Heart right ventricle (tissue), 16 donors: ENCODE data around the gene NUDT17. TPM values are rescaled to one million over a fixed set of nuclear protein-coding genes. Genes with fewer than 3 reads are reported as not detected.
A peak's percentile ranks its signal among the peaks of the same experiment; 100 is the strongest.

Experiments used
- ATAC-seq, 8 donors: fragments of 200-7000 bp; cut with Tn5 transposase; one replicate each; pipeline ENCODE4 v1.9.1; 2020; ENCODE audit warnings: mild to moderate bottlenecking in 8 of 8, moderate library complexity in 8 of 8, moderate number of reproducible peaks in 1 of 8
- DNase-seq, 2 donors: peaks; one replicate each; pipeline ENCODE4 v3.0.0-alpha.2; 2020
- H3K27ac ChIP-seq, 10 donors: fragments of 200-600 bp; sonication (generic) in 2 of 10; one replicate each; pipeline versions ENCODE4 v1.5.0 to v1.8.0; 2020 to 2022; ENCODE audit warnings: mild to moderate bottlenecking in 3 of 10
- H3K27me3 ChIP-seq, 7 donors: fragments of 200-600 bp; one replicate each; pipeline ENCODE4 v1.8.0; 2021 to 2022; ENCODE audit warnings: mild to moderate bottlenecking in 2 of 7
- H3K36me3 ChIP-seq, 9 donors: fragments of 200-600 bp; sonication (generic) in 1 of 9; one replicate each; pipeline versions ENCODE4 v1.5.0 to v1.8.0; 2020 to 2022; ENCODE audit warnings: mild to moderate bottlenecking in 2 of 9
- H3K4me1 ChIP-seq, 9 donors: fragments of 200-600 bp; sonication (generic) in 1 of 9; one replicate each; pipeline versions ENCODE4 v1.5.0 to v1.8.0; 2020 to 2022; ENCODE audit warnings: mild to moderate bottlenecking in 4 of 9
- H3K4me3 ChIP-seq, 10 donors: fragments of 200-600 bp; sonication (generic) in 2 of 10; one replicate each; pipeline versions ENCODE4 v1.5.0 to v1.8.0; 2020 to 2022; ENCODE audit warnings: mild to moderate bottlenecking in 7 of 10, moderate library complexity in 2 of 10
- H3K9me3 ChIP-seq, 11 donors: fragments of 200-600 bp in 10 of 11; sonication (generic) in 2 of 11; one replicate each; pipeline versions ENCODE4 v1.5.0 to v1.8.0; 2013 to 2022; ENCODE audit warnings: mild to moderate bottlenecking in 2 of 11, control low read depth in 1 of 11, moderate library complexity in 1 of 11
- CTCF ChIP-seq, 9 donors: fragments of 200-600 bp; sonication (generic) in 2 of 9; IDR thresholded peaks; one replicate each; pipeline versions ENCODE4 v1.5.0 to v1.8.0; 2021 to 2022; ENCODE audit warnings: antibody characterized with exemption in 9 of 9, mild to moderate bottlenecking in 5 of 9, moderate library complexity in 1 of 9
- WGBS, 2 donors: extraction: QIAGEN DNeasy Blood & Tissue Kit; methylation state at CpG; one replicate each; pipeline ENCODE4 v1.1.7; 2013; ENCODE audit warnings: inconsistent platforms in 1 of 2; 5-methylcytosine and 5-hydroxymethylcytosine counted together
- intact Hi-C, 10 donors: fragments of 100-400 bp; cut with DNase I; formaldehyde crosslinking; loops; one replicate each; pipeline versions ENCODE4 v1.11.1 to v1.14.2; 2022
- polyA plus RNA-seq, 2 donors: library from polyadenylated mRNA; stranded (reverse); fragments of 200-250 nt; gene quantifications; one replicate each; pipeline ENCODE4 v1.2.3, GENCODE V29; 2013
- total RNA-seq, 10 donors: library from RNA; stranded (reverse); fragmentation: NEBNext Ultra II Directional in 3 of 10; extraction: Animal tissue kit (Norgen Biotek cat#: 25700) in 3 of 10; gene quantifications; one replicate each; pipeline versions ENCODE4 v1.2.1 to v1.2.4, GENCODE V29; 2021 to 2023
- donor health status: Arrhythmogenic right ventricular cardiomyopathy.
- donor health status: ischemic (EF 13 %, LVEDD 7.1; RV severe dilation, severe dysfunction).
- donor health status: healthy with polysubstance abuse.
- donor health status: DM: no; HTN: yes; CAD: no.
- donor health status: DM: no; HTN: no; CAD: no.
- donor health status: ischemic (EF 25% LVEDD 6.9; RV normal size, moderate dysfunction).
- donor health status: ischemic (EF 25% LVEDD 5.7; RV mildly dilated, moderate dysfunction).
- donor health status: healthy.
- donor health status: DM: yes; HTN: yes; CAD: no.
- donor health status: Ischemic cardiomyopathy.
- donor health status: ischemic (EF 35%, LVEDD 5.7; RV mildly dilated, moderate dysfunction).
- donor health status: nonischemic (EF 11% LVEDD 7.7; RV severe dilation, severe dysfunction).
- donor health status: DM: yes; HTN: yes; CAD: no.
- donor health status: PGD.
- donor health status: ischemic (EF 29% LVEDD 5.4; RV normal size, mild dysfunction).
- donor health status: nonischemic (EF 23%, LVEDD 6.1; RV moderate dilation, normal function).

NUDT17 gene
- total and polyA plus RNA-seq, 12 donors = 0.75 to 4.9 (median 3.6) TPM

- peak overlapping the region in 2 of 10 donors; percentile 90 to 93 for H3K27ac ChIP-seq
- ATAC-seq (no peak), DNase-seq (no peak)
- peaks cover 0 to 5% (median 0%) of the 10 kb centered on the region in 7 donors for H3K27me3 ChIP-seq
- H3K4me1 ChIP-seq = peaks cover 15 to 64% (median 38%) of the 10 kb centered on the region in 9 donors
- TF ChIP-seq CTCF (IDR thresholded peaks at IDR 0.05) = no peak
- H3K9me3 ChIP-seq = no peaks in the 10 kb centered on the region
- no peak overlapping the region for H3K4me3 ChIP-seq
- 77 to 84% methylated on average over 3 of the region's 3 CpGs for WGBS, 2 donors
- no peaks in the 10 kb centered on the region for H3K36me3 ChIP-seq
- intact Hi-C loops = loop anchor here in 6 of 10 donors (2.0 to 10.0 kb wide), 3 partner anchors 21 to 125 kb away; partner anchors contain the start of genes ITGA10 (in 1 of the 6) and PIAS3 (in 1 of the 6)
Observed at GRCh38 chr1:145889722-145890121, 44.3 kb downstream of the NUDT17 start.

- Histone ChIP-seq H3K4me1 (peaks cover 15 to 54% (median 33%) of the 10 kb centered on the region in 9 donors), H3K4me3 (peak overlapping the region in 1 of 10 donors; percentile 25), H3K27me3 (no peaks in the 10 kb centered on the region), H3K36me3 (no peaks in the 10 kb centered on the region), H3K27ac (peak overlapping the region; percentile 67 to 93 (median 82)), H3K9me3 (no peaks in the 10 kb centered on the region)
- no peak for TF ChIP-seq CTCF (IDR thresholded peaks at IDR 0.05)
- WGBS, 2 donors = 46 to 61% methylated on average over 1 of the region's 1 CpG
- DNase-seq = no peak
- peak in 2 of 8 donors; percentile 12 to 18 for ATAC-seq
- intact Hi-C loops = loop anchor here in 6 of 10 donors (1.0 to 10.0 kb wide), 4 partner anchors 20 to 124 kb away; partner anchors contain the start of genes ITGA10 (in 1 of the 6) and PIAS3 (in 1 of the 6)
Observed at GRCh38 chr1:145891143-145891542, 45.7 kb downstream of the NUDT17 start.

- peak; percentile 86 to 95 (median 92) for ATAC-seq
- peak overlapping the region; percentile 67 to 93 (median 82) for H3K27ac ChIP-seq
- intact Hi-C loops = loop anchor here in 8 of 10 donors (1.0 to 10.0 kb wide), 10 partner anchors 16 to 123 kb away; partner anchors contain the start of genes ITGA10 (in 4 of the 8) and PIAS3 (in 2 of the 8)
- WGBS, 2 donors = 2 to 6% methylated on average over 6 of the region's 6 CpGs
- peaks cover 15 to 47% (median 30%) of the 10 kb centered on the region in 9 donors for H3K4me1 ChIP-seq
- H3K4me3 ChIP-seq = peak overlapping the region in 7 of 10 donors; percentile 2 to 28 (median 17)
- peak; percentile 91 to 97 (median 94) for TF ChIP-seq CTCF (IDR thresholded peaks at IDR 0.05)
- H3K9me3 ChIP-seq = no peaks in the 10 kb centered on the region
- H3K36me3 ChIP-seq = no peaks in the 10 kb centered on the region
- H3K27me3 ChIP-seq = no peaks in the 10 kb centered on the region
- DNase-seq = peak; percentile 87 to 95
Observed at GRCh38 chr1:145891587-145892485, 46.4 kb downstream of the NUDT17 start.

GRCh38 chr1:145892486-145893087 is 47.2 kb downstream of the NUDT17 start:
- Histone ChIP-seq H3K9me3 (no peaks in the 10 kb centered on the region), H3K36me3 (no peaks in the 10 kb centered on the region), H3K4me3 (peak overlapping the region in 7 of 10 donors; percentile 2 to 28 (median 17)), H3K27ac (peak overlapping the region; percentile 67 to 93 (median 82)), H3K27me3 (no peaks in the 10 kb centered on the region), H3K4me1 (peaks cover 15 to 40% (median 28%) of the 10 kb centered on the region in 9 donors)
- WGBS, 2 donors = 31 to 40% methylated on average over 3 of the region's 3 CpGs
- peak in 6 of 8 donors; percentile 4 to 31 (median 16) for ATAC-seq
- no peak for TF ChIP-seq CTCF (IDR thresholded peaks at IDR 0.05)
- peak in 1 of 2 donors; percentile 30 for DNase-seq
- intact Hi-C loops = loop anchor here in 8 of 10 donors (1.0 to 10.0 kb wide), 8 partner anchors 16 to 122 kb away; partner anchors contain the start of genes ITGA10 (in 3 of the 8) and PIAS3 (in 2 of the 8)
